ENCODE results near the gene UBE2J2.

Gene UBE2J2

GRCh38 chr1:1204998-1205768 is 68.5 kb downstream of the UBE2J2 start:
- H3K9me2 ChIP-seq (replicated peaks; ENCODE audit: control insufficient read depth, low read length): no peaks in the 10 kb centered on the region
- no peaks in the 10 kb centered on the region for H3K36me3 ChIP-seq (ENCODE audit: control insufficient read depth, low read length)
- H3K4me1 ChIP-seq (ENCODE audit: control insufficient read depth, low read length): peaks cover 25% of the 10 kb centered on the region
- H3K79me2 ChIP-seq (ENCODE audit: control insufficient read depth, low read length): no peaks in the 10 kb centered on the region
- no peaks in the 10 kb centered on the region for H3F3A ChIP-seq (ENCODE audit: control insufficient read depth, insufficient read depth)
- H3K4me3 ChIP-seq (ENCODE audit: low read length): no peak overlapping the region
- H3K4me2 ChIP-seq (ENCODE audit: low read length): no peak overlapping the region
- H3K27ac ChIP-seq (ENCODE audit: low read depth, low read length): no peak overlapping the region
- H3K9me3 ChIP-seq (ENCODE audit: control insufficient read depth, insufficient read depth, low read length): no peaks in the 10 kb centered on the region
- TF ChIP-seq, protein P1, sequence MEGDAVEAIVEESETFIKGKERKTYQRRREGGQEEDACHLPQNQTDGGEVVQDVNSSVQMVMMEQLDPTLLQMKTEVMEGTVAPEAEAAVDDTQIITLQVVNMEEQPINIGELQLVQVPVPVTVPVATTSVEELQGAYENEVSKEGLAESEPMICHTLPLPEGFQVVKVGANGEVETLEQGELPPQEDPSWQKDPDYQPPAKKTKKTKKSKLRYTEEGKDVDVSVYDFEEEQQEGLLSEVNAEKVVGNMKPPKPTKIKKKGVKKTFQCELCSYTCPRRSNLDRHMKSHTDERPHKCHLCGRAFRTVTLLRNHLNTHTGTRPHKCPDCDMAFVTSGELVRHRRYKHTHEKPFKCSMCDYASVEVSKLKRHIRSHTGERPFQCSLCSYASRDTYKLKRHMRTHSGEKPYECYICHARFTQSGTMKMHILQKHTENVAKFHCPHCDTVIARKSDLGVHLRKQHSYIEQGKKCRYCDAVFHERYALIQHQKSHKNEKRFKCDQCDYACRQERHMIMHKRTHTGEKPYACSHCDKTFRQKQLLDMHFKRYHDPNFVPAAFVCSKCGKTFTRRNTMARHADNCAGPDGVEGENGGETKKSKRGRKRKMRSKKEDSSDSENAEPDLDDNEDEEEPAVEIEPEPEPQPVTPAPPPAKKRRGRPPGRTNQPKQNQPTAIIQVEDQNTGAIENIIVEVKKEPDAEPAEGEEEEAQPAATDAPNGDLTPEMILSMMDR (IDR thresholded peaks at IDR 0.05; ENCODE audit: low read depth, low read length, poor library complexity, severe bottlenecking): no peak
- no peak for TF ChIP-seq EZH2phosphoT487 (IDR thresholded peaks at IDR 0.05; ENCODE audit: borderline replicate concordance, low read length)
- 0 out of 2 replicates have a peak, but pooled peaks cover 5% of the 10 kb centered on the region for H4K20me1 ChIP-seq (ENCODE audit: control insufficient read depth, insufficient read depth, low read depth, low read length)
- peaks cover 64% of the 10 kb centered on the region for H3K27me3 ChIP-seq (ENCODE audit: control insufficient read depth, low read length)

GRCh38 chr1:1204425-1204920 is 69.2 kb downstream of the UBE2J2 start:
- Histone ChIP-seq H3K79me2 (ENCODE audit: control insufficient read depth, low read length) (no peaks in the 10 kb centered on the region), H3K9me3 (ENCODE audit: control insufficient read depth, insufficient read depth, low read length) (no peaks in the 10 kb centered on the region), H3K27me3 (ENCODE audit: control insufficient read depth, low read length) (peaks cover 60% of the 10 kb centered on the region), H4K20me1 (ENCODE audit: control insufficient read depth, insufficient read depth, low read depth, low read length) (0 out of 2 replicates have a peak, but pooled peaks cover 5% of the 10 kb centered on the region), H3K4me2 (ENCODE audit: low read length) (no peak overlapping the region), H3F3A (ENCODE audit: control insufficient read depth, insufficient read depth) (no peaks in the 10 kb centered on the region), H3K9me2 (replicated peaks; ENCODE audit: control insufficient read depth, low read length) (no peaks in the 10 kb centered on the region), H3K36me3 (ENCODE audit: control insufficient read depth, low read length) (no peaks in the 10 kb centered on the region), H3K4me3 (ENCODE audit: low read length) (no peak overlapping the region), H3K27ac (ENCODE audit: low read depth, low read length) (no peak overlapping the region), H3K4me1 (ENCODE audit: control insufficient read depth, low read length) (peaks cover 25% of the 10 kb centered on the region)
- TF ChIP-seq EZH2phosphoT487 (IDR thresholded peaks at IDR 0.05; ENCODE audit: borderline replicate concordance, low read length): no peak
- TF ChIP-seq, protein P1 (IDR thresholded peaks at IDR 0.05; ENCODE audit: low read depth, low read length, poor library complexity, severe bottlenecking): no peak
